Measurements from ENCODE around the gene INMT.

DNA sequence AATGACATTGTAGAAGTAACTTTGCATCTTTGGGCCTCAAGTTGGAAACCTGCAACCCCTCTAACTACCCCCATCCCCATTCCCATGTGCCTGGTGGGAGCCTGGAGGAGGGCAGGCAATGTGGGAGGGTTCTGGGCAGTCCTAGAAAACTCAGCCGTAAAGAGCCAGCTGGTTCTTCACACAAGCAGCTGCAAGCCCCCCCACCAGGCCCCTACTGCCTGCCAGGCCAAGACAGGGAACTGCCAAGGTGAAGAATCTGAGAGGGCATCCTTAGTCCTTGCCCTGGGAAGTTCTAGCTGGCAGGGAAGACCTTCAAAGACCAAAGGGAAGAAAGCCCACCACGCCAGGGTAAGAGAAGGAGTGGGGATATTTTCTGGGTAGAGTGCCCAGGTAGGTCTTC lies 12.2 kb upstream of the INMT start:
- TF ChIP-seq, protein P1, sequence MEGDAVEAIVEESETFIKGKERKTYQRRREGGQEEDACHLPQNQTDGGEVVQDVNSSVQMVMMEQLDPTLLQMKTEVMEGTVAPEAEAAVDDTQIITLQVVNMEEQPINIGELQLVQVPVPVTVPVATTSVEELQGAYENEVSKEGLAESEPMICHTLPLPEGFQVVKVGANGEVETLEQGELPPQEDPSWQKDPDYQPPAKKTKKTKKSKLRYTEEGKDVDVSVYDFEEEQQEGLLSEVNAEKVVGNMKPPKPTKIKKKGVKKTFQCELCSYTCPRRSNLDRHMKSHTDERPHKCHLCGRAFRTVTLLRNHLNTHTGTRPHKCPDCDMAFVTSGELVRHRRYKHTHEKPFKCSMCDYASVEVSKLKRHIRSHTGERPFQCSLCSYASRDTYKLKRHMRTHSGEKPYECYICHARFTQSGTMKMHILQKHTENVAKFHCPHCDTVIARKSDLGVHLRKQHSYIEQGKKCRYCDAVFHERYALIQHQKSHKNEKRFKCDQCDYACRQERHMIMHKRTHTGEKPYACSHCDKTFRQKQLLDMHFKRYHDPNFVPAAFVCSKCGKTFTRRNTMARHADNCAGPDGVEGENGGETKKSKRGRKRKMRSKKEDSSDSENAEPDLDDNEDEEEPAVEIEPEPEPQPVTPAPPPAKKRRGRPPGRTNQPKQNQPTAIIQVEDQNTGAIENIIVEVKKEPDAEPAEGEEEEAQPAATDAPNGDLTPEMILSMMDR (IDR thresholded peaks at IDR 0.05), result no peak
- TF ChIP-seq POLR2A (IDR thresholded peaks at IDR 0.05), result no peak

All from body of pancreas (tissue), 4 donors.